ENCODE measurements around the gene TGFBI. TPM values are rescaled to one million over a fixed set of nuclear protein-coding genes. Genes with fewer than 3 reads are reported as not detected.
A peak's percentile ranks its signal among the peaks of the same experiment; 100 is the strongest.

The TGFBI gene
- total RNA-seq, 2 donors from 2014 or later, result not detected

GRCh38 chr5:136021016-136021405 lies 7.8 kb upstream of the TGFBI start:
- Mint-ChIP-seq H3K4me3 (no peak overlapping the region), H3K4me1 (ENCODE audit: low read depth) (no peaks in the 10 kb centered on the region), H3K27me3 (ENCODE audit: low read depth) (peaks cover 22% of the 10 kb centered on the region), H3K36me3 (ENCODE audit: insufficient read depth in 2 of 2) (no peaks in the 10 kb centered on the region), H3K9me3 (no peaks in the 10 kb centered on the region), H3K27ac (no peak overlapping the region)
- no peak for ATAC-seq (replicated peaks in 1 of 2)
- no peak for DNase-seq

- Mint-ChIP-seq H3K36me3 (ENCODE audit: insufficient read depth in 2 of 2) (no peaks in the 10 kb centered on the region), H3K9me3 (no peaks in the 10 kb centered on the region), H3K27ac (no peak overlapping the region), H3K4me3 (no peak overlapping the region), H3K27me3 (ENCODE audit: low read depth) (peaks cover 42% of the 10 kb centered on the region), H3K4me1 (ENCODE audit: low read depth) (no peaks in the 10 kb centered on the region)
- ATAC-seq (replicated peaks in 1 of 2) (no peak), DNase-seq (no peak)
These were observed 5.8 kb upstream of the TGFBI start for GRCh38 chr5:136022965-136023364.

- no peaks in the 10 kb centered on the region for H3K9me3 Mint-ChIP-seq
- H3K36me3 Mint-ChIP-seq (ENCODE audit: insufficient read depth in 2 of 2), result no peaks in the 10 kb centered on the region
- ATAC-seq (replicated peaks in 1 of 2) (no peak), DNase-seq (no peak)
- no peak overlapping the region for H3K4me3 Mint-ChIP-seq
- peaks cover 43% of the 10 kb centered on the region for H3K27me3 Mint-ChIP-seq (ENCODE audit: low read depth)
- H3K27ac Mint-ChIP-seq, result no peak overlapping the region
- no peaks in the 10 kb centered on the region for H3K4me1 Mint-ChIP-seq (ENCODE audit: low read depth)
These were observed 4.7 kb upstream of the TGFBI start for GRCh38 chr5:136023958-136024541.

- Mint-ChIP-seq H3K36me3 (ENCODE audit: insufficient read depth in 2 of 2) (no peaks in the 10 kb centered on the region), H3K4me3 (no peak overlapping the region), H3K4me1 (ENCODE audit: low read depth) (no peaks in the 10 kb centered on the region), H3K9me3 (no peaks in the 10 kb centered on the region), H3K27ac (no peak overlapping the region), H3K27me3 (ENCODE audit: low read depth) (peaks cover 43% of the 10 kb centered on the region)
- DNase-seq, result no peak
- no peak for ATAC-seq (replicated peaks in 1 of 2)
These were observed 2.9 kb upstream of the TGFBI start for GRCh38 chr5:136025900-136026299.

GRCh38 chr5:136026636-136027035 lies 2.2 kb upstream of the TGFBI start:
- no peak overlapping the region for H3K27ac Mint-ChIP-seq
- H3K9me3 Mint-ChIP-seq, result no peaks in the 10 kb centered on the region
- DNase-seq (no peak), ATAC-seq (replicated peaks in 1 of 2) (no peak)
- H3K27me3 Mint-ChIP-seq (ENCODE audit: low read depth), result peaks cover 43% of the 10 kb centered on the region
- H3K4me1 Mint-ChIP-seq (ENCODE audit: low read depth), result no peaks in the 10 kb centered on the region
- no peaks in the 10 kb centered on the region for H3K36me3 Mint-ChIP-seq (ENCODE audit: insufficient read depth in 2 of 2)
- H3K4me3 Mint-ChIP-seq, result no peak overlapping the region

GRCh38 chr5:136027311-136027710 lies 1.5 kb upstream of the TGFBI start:
- H3K9me3 Mint-ChIP-seq, result no peaks in the 10 kb centered on the region
- H3K36me3 Mint-ChIP-seq (ENCODE audit: insufficient read depth in 2 of 2), result no peaks in the 10 kb centered on the region
- H3K4me1 Mint-ChIP-seq (ENCODE audit: low read depth), result no peaks in the 10 kb centered on the region
- DNase-seq, result no peak
- no peak overlapping the region for H3K4me3 Mint-ChIP-seq
- H3K27me3 Mint-ChIP-seq (ENCODE audit: low read depth), result peaks cover 43% of the 10 kb centered on the region
- H3K27ac Mint-ChIP-seq, result no peak overlapping the region
- ATAC-seq (replicated peaks in 1 of 2), result no peak

GRCh38 chr5:136028090-136028489 lies 698 bp upstream of the TGFBI start:
- Mint-ChIP-seq H3K9me3 (no peaks in the 10 kb centered on the region), H3K4me3 (no peak overlapping the region), H3K27ac (no peak overlapping the region), H3K36me3 (ENCODE audit: insufficient read depth in 2 of 2) (no peaks in the 10 kb centered on the region), H3K4me1 (ENCODE audit: low read depth) (no peaks in the 10 kb centered on the region), H3K27me3 (ENCODE audit: low read depth) (peaks cover 39% of the 10 kb centered on the region)
- ATAC-seq (replicated peaks in 1 of 2) (no peak), DNase-seq (no peak)

- H3K36me3 Mint-ChIP-seq (ENCODE audit: insufficient read depth in 2 of 2), result no peaks in the 10 kb centered on the region
- ATAC-seq (replicated peaks in 1 of 2), result no peak
- H3K4me3 Mint-ChIP-seq, result no peak overlapping the region
These were observed 1.5 kb downstream of the TGFBI start for GRCh38 chr5:136030252-136030651.

GRCh38 chr5:136030956-136031611 lies 2.3 kb downstream of the TGFBI start:
- Mint-ChIP-seq H3K27me3 (ENCODE audit: low read depth) (peaks cover 20% of the 10 kb centered on the region), H3K36me3 (ENCODE audit: insufficient read depth in 2 of 2) (no peaks in the 10 kb centered on the region), H3K4me1 (ENCODE audit: low read depth) (peaks cover 4% of the 10 kb centered on the region), H3K9me3 (no peaks in the 10 kb centered on the region), H3K4me3 (peak overlapping the region in 1 of 2 donors; percentile 18), H3K27ac (no peak overlapping the region)
- DNase-seq (no peak), ATAC-seq (replicated peaks in 1 of 2) (peak in 1 of 2 donors; percentile 47)

More at GRCh38 chr5:136030252-136030651, 1.5 kb downstream of the TGFBI start:
- H3K9me3 Mint-ChIP-seq, result no peaks in the 10 kb centered on the region
- peaks cover 28% of the 10 kb centered on the region for H3K27me3 Mint-ChIP-seq (ENCODE audit: low read depth)
- DNase-seq, result no peak
- H3K4me1 Mint-ChIP-seq (ENCODE audit: low read depth), result no peaks in the 10 kb centered on the region
- H3K27ac Mint-ChIP-seq, result no peak overlapping the region

- ATAC-seq (replicated peaks in 1 of 2) (no peak), DNase-seq (no peak)
- Mint-ChIP-seq H3K36me3 (ENCODE audit: insufficient read depth in 2 of 2) (no peaks in the 10 kb centered on the region), H3K27ac (no peak overlapping the region), H3K27me3 (ENCODE audit: low read depth) (peaks cover 14% of the 10 kb centered on the region), H3K9me3 (no peaks in the 10 kb centered on the region), H3K4me3 (no peak overlapping the region), H3K4me1 (ENCODE audit: low read depth) (peaks cover 10% of the 10 kb centered on the region)
These were observed 2.9 kb downstream of the TGFBI start for GRCh38 chr5:136031711-136032110.

GRCh38 chr5:136032564-136032963 lies 3.8 kb downstream of the TGFBI start:
- peaks cover 5% of the 10 kb centered on the region for H3K27me3 Mint-ChIP-seq (ENCODE audit: low read depth)
- ATAC-seq (replicated peaks in 1 of 2) (no peak), DNase-seq (no peak)
- no peak overlapping the region for H3K4me3 Mint-ChIP-seq
- peaks cover 19% of the 10 kb centered on the region for H3K4me1 Mint-ChIP-seq (ENCODE audit: low read depth)
- peaks cover 1% of the 10 kb centered on the region in 2 donors for H3K36me3 Mint-ChIP-seq (ENCODE audit: insufficient read depth in 2 of 2)
- H3K27ac Mint-ChIP-seq, result no peak overlapping the region
- H3K9me3 Mint-ChIP-seq, result no peaks in the 10 kb centered on the region

- ATAC-seq (replicated peaks in 1 of 2) (no peak), DNase-seq (no peak)
- H3K36me3 Mint-ChIP-seq (ENCODE audit: insufficient read depth in 2 of 2), result peaks cover 3% of the 10 kb centered on the region in 2 donors
- H3K9me3 Mint-ChIP-seq, result no peaks in the 10 kb centered on the region
- H3K27ac Mint-ChIP-seq, result no peak overlapping the region
- H3K4me3 Mint-ChIP-seq, result no peak overlapping the region
- peaks cover 25% of the 10 kb centered on the region for H3K4me1 Mint-ChIP-seq (ENCODE audit: low read depth)
- H3K27me3 Mint-ChIP-seq (ENCODE audit: low read depth), result no peaks in the 10 kb centered on the region
These were observed 4.4 kb downstream of the TGFBI start for GRCh38 chr5:136033234-136033633.

- H3K9me3 Mint-ChIP-seq, result no peaks in the 10 kb centered on the region
- ATAC-seq (replicated peaks in 1 of 2), result no peak
- no peak for DNase-seq
- no peak overlapping the region for H3K4me3 Mint-ChIP-seq
- peaks cover 25% of the 10 kb centered on the region for H3K4me1 Mint-ChIP-seq (ENCODE audit: low read depth)
- no peak overlapping the region for H3K27ac Mint-ChIP-seq
- H3K36me3 Mint-ChIP-seq (ENCODE audit: insufficient read depth in 2 of 2), result peaks cover 3% of the 10 kb centered on the region in 2 donors
- H3K27me3 Mint-ChIP-seq (ENCODE audit: low read depth), result no peaks in the 10 kb centered on the region
These were observed 5.1 kb downstream of the TGFBI start for GRCh38 chr5:136033848-136034247.

GRCh38 chr5:136034492-136034891 lies 5.7 kb downstream of the TGFBI start:
- peaks cover 3% of the 10 kb centered on the region in 2 donors for H3K36me3 Mint-ChIP-seq (ENCODE audit: insufficient read depth in 2 of 2)
- no peak for DNase-seq
- no peak for ATAC-seq (replicated peaks in 1 of 2)
- no peaks in the 10 kb centered on the region for H3K9me3 Mint-ChIP-seq
- H3K4me1 Mint-ChIP-seq (ENCODE audit: low read depth), result peaks cover 25% of the 10 kb centered on the region
- H3K27ac Mint-ChIP-seq, result no peak overlapping the region
- no peaks in the 10 kb centered on the region for H3K27me3 Mint-ChIP-seq (ENCODE audit: low read depth)
- H3K4me3 Mint-ChIP-seq, result no peak overlapping the region
